Osteoblast (primary cell): ENCODE measurements around the gene DRC7. TPM values are rescaled to one million over a fixed set of nuclear protein-coding genes. Genes with fewer than 3 reads are reported as not detected.

Experiments
- DNase-seq: peaks from one replicate; pipeline ENCODE4 v3.0.0; 2011; ENCODE audit warnings: low spot score, mixed read lengths; ENCODE audit not compliant: insufficient read length; ENCODE audit errors: missing footprints
- H2AFZ ChIP-seq: 2 replicates; pipeline ENCODE4 v1.6.0; 2011; ENCODE audit warnings: mild to moderate bottlenecking, low read length
- H3K27ac ChIP-seq: 2 replicates; pipeline ENCODE4 v1.5.1; 2011; ENCODE audit warnings: mild to moderate bottlenecking, low read depth, low read length, moderate library complexity
- H3K27me3 ChIP-seq: 2 replicates; pipeline ENCODE4 v1.6.0; 2012; ENCODE audit warnings: mild to moderate bottlenecking, control low read depth, inconsistent platforms, low read length, moderate library complexity; ENCODE audit not compliant: insufficient read depth
- H3K36me3 ChIP-seq: 2 replicates; pipeline ENCODE4 v1.5.1; 2011; ENCODE audit warnings: mild to moderate bottlenecking, low read length, control low read depth, moderate library complexity; ENCODE audit not compliant: insufficient read depth
- H3K4me1 ChIP-seq: 2 replicates; pipeline ENCODE4 v1.5.1; 2011; ENCODE audit warnings: mild to moderate bottlenecking, low read length, control low read depth, moderate library complexity; ENCODE audit not compliant: insufficient read depth
- H3K4me2 ChIP-seq: 2 replicates; pipeline ENCODE4 v1.6.0; 2011; ENCODE audit warnings: mild to moderate bottlenecking, low read length; ENCODE audit not compliant: insufficient read depth
- H3K4me3 ChIP-seq: fragments of 200-600 bp; sonication (generic); 3 replicates; pipeline ENCODE4 v1.5.1; 2012; ENCODE audit warnings: mild to moderate bottlenecking, low read length, inconsistent platforms; ENCODE audit not compliant: insufficient read depth
- H3K79me2 ChIP-seq: 2 replicates; pipeline ENCODE4 v1.6.0; 2012; ENCODE audit warnings: mild to moderate bottlenecking, low read length, control low read depth, inconsistent platforms; ENCODE audit not compliant: insufficient read depth
- H3K9me3 ChIP-seq: 2 replicates; pipeline ENCODE4 v1.5.1; 2011; ENCODE audit warnings: low read depth, low read length, control low read depth
- H4K20me1 ChIP-seq: 2 replicates; pipeline ENCODE4 v1.6.0; 2012; ENCODE audit warnings: mild to moderate bottlenecking, low read length, control low read depth; ENCODE audit not compliant: insufficient read depth
- CTCF ChIP-seq: IDR thresholded peaks from 2 replicates; pipeline ENCODE4 v1.5.1; 2011; ENCODE audit warnings: mild to moderate bottlenecking, low read depth, low read length, moderate library complexity; ENCODE audit errors: extremely low read depth
- total RNA-seq: library from RNA; depleted of rRNA; stranded (reverse); fragments of >200 nt; gene quantifications from 2 replicates; pipeline ENCODE4 v1.2.3, GENCODE V29; 2012

The DRC7 gene
- total RNA-seq, 1 donor, result not detected

- H2AFZ ChIP-seq, result no peak overlapping the region
- no peaks in the 10 kb centered on the region for H4K20me1 ChIP-seq
- no peaks in the 10 kb centered on the region for H3K4me1 ChIP-seq
- no peaks in the 10 kb centered on the region for H3K79me2 ChIP-seq
- no peak overlapping the region for H3K27ac ChIP-seq
- H3K27me3 ChIP-seq, result peaks cover 14% of the 10 kb centered on the region
- no peaks in the 10 kb centered on the region for H3K9me3 ChIP-seq
- no peak overlapping the region for H3K4me3 ChIP-seq
- TF ChIP-seq CTCF, result no peak
- no peak for DNase-seq
- H3K36me3 ChIP-seq, result no peaks in the 10 kb centered on the region
- H3K4me2 ChIP-seq, result no peak overlapping the region
Observed at GRCh38 chr16:57696240-57696639, 1.6 kb downstream of the DRC7 start.

- Histone ChIP-seq H3K27ac (no peak overlapping the region), H3K4me3 (no peak overlapping the region), H3K9me3 (no peaks in the 10 kb centered on the region), H2AFZ (no peak overlapping the region), H3K4me2 (no peak overlapping the region), H4K20me1 (no peaks in the 10 kb centered on the region), H3K79me2 (no peaks in the 10 kb centered on the region), H3K4me1 (no peaks in the 10 kb centered on the region), H3K27me3 (peaks cover 9% of the 10 kb centered on the region), H3K36me3 (no peaks in the 10 kb centered on the region)
- no peak for DNase-seq
- TF ChIP-seq CTCF, result no peak
Observed at GRCh38 chr16:57697896-57698537, 3.4 kb downstream of the DRC7 start.

- Histone ChIP-seq H3K4me3 (no peak overlapping the region), H3K27ac (no peak overlapping the region), H3K79me2 (no peaks in the 10 kb centered on the region), H3K4me1 (no peaks in the 10 kb centered on the region), H3K4me2 (no peak overlapping the region), H4K20me1 (no peaks in the 10 kb centered on the region), H3K27me3 (peaks cover 9% of the 10 kb centered on the region), H3K9me3 (no peaks in the 10 kb centered on the region), H2AFZ (no peak overlapping the region), H3K36me3 (no peaks in the 10 kb centered on the region)
- no peak for DNase-seq
- no peak for TF ChIP-seq CTCF
Observed at GRCh38 chr16:57698812-57699405, 4.3 kb downstream of the DRC7 start.

- no peak for TF ChIP-seq CTCF
- no peak for DNase-seq
Observed at GRCh38 chr16:57699481-57699880, 4.9 kb downstream of the DRC7 start.

More at GRCh38 chr16:57699481-57699880, 4.9 kb downstream of the DRC7 start:
- H3K79me2 ChIP-seq, result no peaks in the 10 kb centered on the region
- H3K4me3 ChIP-seq, result no peak overlapping the region
- H3K27me3 ChIP-seq, result peaks cover 11% of the 10 kb centered on the region
- no peaks in the 10 kb centered on the region for H3K9me3 ChIP-seq
- H4K20me1 ChIP-seq, result no peaks in the 10 kb centered on the region
- H3K36me3 ChIP-seq, result no peaks in the 10 kb centered on the region
- H3K4me2 ChIP-seq, result no peak overlapping the region
- no peak overlapping the region for H3K27ac ChIP-seq
- no peak overlapping the region for H2AFZ ChIP-seq
- no peaks in the 10 kb centered on the region for H3K4me1 ChIP-seq
